HG02840 (cell line): ENCODE results near the gene RASGRF2.
"Not testable (repeated sequence)": the region's sequence is repeated elsewhere in the genome, so short reads cannot be mapped to it uniquely, and the experiment has no call there.

Experiments used
- ATAC-seq: cut with Tn5 transposase; IDR thresholded peaks from one replicate; pipeline ENCODE4 v1.9.1; 2021; ENCODE audit warnings: mild to moderate bottlenecking, moderate library complexity, moderate number of reproducible peaks; ENCODE audit not compliant: unreplicated experiment, low FRiP score

Gene RASGRF2

DNA sequence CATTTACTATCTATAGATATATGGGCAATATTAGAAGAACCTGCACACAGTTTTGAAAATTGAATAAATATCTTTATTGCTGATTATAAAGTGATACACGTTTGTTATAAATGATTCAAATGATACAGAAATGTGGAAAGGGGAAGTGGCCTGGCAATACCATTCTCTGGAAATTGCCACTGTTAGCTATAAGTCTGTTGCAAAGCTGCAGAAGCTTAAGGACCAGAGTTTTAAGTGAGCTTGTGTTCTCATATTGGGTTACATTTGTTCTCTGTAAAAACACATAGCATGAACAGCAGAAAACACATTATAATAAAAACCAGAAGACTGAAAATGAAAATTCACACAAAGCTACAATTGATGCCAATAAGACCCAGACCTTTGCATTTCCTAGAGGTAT, 59.6 kb downstream of the RASGRF2 start:
- no peak for ATAC-seq

DNA sequence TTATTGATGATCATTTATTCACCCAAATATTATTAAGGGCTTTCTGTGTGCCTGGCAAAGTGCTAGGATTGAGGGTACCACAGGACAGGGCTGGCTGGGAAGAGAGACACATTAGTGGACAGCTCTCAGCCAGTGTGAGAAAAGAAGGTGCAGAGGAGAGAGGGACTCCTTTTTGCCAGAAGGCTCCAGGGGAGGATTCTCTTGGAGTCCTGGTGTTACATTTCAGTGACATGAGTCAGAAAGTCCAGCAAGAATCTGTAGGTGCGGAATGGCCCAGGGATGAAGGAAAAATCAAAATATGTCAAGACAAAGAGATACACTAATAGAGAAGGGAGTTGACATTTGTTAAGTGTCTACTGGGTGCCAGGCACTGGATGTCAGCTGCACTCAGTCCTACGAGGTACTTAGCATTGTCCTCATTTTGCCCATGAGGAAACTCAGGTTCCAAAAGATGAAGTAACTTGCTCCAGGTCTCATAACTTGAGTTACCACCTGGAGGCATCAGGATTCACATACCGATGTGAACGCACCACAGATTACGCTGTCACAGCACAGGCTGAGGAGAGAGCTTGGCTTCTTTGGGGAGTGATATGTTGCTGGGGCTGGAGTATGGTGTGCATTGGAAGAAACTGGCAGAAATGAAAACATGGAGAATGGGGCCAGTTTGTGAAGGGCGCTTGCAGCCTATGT, 60.5 kb downstream of the RASGRF2 start:
- no peak for ATAC-seq

DNA sequence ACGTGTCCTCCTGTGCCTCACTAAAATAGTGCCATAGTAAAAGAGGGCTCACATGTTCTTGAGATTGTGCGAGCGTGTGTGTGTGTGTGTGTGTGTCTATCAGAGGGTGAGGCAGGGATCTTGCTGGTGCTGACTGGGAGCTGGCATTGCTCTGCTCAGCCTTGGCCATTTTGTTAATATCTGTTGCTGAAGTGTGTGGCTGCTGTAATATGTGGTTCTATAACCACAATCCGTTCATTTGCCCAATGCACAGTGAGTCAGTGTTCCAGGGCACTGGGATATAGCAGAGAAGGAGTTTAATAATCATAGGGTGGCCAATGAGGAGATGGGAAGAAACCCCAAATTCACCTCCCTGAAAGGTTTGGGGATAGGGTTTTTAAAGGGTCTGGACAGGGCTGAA, 61.3 kb downstream of the RASGRF2 start:
- ATAC-seq, result no peak

DNA sequence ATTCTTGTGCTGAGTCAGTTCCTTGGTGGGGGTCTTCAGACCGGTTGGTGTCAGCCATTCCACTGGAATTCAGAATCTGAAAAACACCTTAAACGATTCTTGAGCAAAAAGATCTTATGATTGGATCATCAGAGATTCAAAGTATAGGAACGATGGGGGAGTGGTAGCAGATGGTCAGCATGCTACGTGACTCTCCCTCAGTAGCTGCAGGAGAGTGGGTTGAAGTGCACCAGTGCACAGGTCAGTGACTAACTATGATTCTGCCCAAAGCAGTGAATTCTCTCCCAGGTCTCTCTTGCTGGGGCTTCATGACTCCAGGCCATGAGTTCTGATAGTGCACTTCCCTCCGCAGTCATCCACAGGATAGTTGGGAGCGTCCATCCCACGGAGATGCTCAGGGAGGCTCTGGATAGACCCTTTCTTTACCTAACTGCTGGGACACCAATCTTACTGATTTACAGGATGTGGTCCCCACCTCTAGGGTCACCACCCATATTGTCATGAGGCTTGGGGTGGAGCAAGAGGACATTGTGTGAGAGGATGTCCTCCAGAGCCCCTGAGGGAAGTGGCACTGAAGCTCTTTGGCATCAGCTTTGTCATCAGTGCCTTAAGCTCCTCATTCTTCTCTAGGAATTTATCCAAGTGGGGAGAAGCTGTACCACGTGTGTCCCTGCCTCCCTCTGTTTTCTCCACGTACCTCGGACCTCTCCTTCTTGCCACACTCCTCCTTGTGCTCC, 62.0 kb downstream of the RASGRF2 start:
- ATAC-seq, result no peak

DNA sequence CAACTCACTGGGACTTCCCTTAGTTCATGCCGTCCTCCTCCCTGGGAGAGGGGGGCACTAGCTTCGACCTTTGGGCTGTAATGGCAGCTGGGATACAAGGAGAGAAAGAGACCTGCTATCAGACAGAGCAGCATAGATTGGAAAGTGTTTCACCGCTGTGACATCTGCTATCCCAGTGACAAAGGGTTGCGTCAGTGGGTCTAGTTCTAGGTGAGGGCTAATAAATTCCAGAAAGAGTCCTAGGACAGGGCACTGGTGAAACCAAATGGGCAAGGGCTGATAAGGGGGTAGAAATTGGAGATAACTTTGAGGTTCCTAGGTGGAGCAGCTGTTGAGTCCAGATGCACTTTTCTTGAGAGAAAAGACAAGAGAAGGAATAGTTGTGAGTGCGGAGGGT, 62.5 kb downstream of the RASGRF2 start:
- no peak for ATAC-seq

DNA sequence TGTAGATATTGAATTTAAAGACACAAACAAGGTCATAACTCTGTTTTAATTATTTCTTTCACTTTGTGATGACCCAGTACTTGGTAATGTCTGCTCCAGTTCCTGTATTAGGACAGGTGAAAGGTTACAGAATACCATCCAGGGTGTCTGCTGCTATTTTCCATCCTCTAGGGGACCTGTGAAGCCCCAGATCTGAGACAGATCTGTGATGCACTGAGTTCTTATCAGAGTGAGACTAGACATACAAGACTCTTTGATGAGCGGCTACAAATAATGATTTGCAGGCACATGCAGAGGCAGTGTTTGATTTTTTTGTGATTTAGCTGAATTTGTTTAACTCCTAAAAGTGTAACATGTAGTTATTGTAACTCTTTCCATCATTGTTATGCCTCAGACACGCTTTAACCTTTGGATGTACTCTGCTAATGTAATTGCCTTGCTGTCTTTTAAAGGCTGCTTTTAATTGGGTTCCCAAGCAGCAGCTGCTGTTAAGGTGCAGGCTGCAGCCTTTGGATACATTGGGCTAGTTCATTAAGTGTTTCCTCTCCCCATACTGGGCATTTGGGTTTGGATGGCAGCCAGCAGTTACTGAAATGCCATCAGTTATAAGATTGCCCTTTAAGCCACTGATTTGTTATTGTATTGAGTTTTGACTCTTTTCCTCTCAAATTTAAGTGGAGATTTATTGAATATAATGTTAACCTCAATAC, 63.3 kb downstream of the RASGRF2 start:
- ATAC-seq, result no peak

DNA sequence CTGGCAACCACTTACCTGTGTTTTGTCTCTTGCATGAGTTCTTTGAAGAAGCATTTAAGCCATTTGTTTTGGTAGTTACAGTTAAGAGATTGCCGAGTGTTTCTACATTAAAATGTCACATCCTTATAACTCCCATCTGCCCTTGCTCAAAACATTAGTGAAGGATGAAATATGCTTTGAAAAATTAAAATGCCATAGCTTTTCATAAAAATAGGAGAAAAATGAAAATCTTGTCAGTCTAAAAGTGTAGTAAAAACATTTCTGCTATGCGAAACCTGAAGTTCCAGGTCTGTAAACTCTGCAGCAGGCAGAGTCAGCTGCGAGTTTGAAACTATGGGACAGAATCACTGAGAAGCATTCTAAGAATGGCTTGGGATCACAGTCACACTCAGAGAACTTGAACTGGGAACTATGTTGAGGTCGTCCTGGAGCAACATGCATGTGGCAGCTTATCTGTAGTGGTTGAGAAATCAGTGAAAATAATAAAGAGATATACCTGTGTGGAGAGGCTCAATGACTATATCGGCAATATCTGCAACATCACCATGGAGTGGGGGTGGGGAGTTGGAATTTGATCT, 67.4 kb downstream of the RASGRF2 start:
- ATAC-seq, result no peak

DNA sequence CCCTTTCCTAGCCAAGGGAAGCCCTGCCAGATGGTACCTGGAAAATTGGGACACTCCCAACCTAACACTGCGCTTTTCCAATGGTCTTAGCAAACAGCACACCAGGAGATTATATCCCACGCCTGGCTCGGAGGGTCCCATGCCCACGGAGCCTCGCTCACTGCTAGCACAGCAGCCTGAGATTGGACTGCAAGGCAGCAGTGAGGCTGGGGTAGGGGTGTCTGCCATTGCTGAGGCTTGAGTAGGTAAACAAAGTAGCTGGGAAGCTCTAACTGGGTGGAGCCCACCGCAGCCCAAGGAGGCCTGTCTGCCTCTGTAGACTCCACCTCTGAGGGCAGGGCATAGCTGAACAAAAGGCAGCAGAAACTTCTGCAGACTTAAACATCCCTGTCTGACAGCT, 68.7 kb downstream of the RASGRF2 start:
- ATAC-seq, result not testable (repeated sequence)

DNA sequence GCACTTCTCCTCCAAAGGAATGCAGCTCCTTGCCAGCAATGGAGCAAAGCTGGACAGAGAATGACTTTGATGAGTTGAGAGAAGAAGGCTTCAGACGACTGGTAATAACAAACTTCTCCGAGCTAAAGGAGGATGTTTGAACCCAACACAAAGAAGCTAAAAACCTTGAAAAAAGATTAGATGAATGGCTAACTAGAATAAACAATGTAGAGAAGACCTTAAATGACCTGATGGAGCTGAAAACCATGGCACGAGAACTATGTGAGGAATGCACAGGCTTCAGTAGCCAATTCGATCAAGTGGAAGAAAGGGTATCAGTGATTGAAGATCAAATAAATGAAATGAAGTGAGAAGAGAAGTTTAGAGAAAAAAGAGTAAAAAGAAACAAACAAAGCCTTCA, 69.6 kb downstream of the RASGRF2 start:
- ATAC-seq, result not testable (repeated sequence)

DNA sequence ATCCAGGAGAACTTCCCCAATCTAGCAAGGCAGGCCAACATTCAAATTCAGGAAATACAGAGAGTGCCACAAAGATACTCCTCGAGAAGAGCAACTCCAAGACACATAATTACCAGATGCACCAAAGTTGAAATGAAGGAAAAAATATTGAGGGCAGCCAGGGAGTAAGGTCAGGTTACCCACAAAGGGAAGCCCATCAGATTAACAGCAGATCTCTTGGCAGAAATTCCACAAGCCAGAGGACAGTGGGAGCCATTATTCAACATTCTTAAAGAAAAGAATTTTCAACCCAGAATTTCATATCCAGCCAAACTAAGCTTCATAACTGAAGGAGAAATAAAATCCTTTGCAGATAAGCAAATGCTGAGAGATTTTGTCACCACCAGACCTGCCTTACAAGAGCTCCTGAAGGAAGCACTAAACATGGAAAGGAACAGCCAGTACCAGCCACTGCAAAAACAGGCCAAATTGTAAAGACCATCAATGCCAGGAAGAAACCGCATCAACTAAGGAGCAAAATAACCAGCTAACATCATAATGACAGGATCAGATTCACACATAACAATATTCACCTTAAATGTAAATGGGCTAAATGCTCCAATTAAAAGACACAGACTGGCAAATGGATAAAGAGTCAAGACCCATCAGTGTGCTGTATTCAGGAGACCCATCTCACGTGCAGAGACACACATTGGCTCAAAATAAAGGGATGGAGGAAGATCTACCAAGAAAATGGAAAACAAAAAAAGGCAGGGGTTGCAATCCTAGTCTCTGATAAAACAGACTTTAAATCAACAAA, 70.3 kb downstream of the RASGRF2 start:
- not testable (repeated sequence) for ATAC-seq

DNA sequence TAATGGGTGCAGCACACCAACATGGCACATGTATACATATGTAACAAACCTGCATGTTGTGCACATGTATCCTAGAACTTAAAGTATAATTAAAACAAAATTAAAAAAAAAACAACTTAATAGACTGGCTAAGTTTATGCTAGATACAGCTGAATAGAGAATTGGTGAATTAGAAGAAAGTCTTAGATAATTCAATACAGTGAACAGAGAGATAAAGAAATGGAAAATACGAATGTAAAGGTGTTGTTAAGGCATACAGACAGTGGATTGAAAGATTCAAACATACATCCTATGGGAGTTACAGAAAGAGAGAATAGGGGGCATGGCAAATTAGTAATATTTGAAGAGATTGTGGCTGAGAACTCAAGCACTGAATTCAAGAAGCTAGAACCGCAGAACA, 75.4 kb downstream of the RASGRF2 start:
- ATAC-seq, result no peak

DNA sequence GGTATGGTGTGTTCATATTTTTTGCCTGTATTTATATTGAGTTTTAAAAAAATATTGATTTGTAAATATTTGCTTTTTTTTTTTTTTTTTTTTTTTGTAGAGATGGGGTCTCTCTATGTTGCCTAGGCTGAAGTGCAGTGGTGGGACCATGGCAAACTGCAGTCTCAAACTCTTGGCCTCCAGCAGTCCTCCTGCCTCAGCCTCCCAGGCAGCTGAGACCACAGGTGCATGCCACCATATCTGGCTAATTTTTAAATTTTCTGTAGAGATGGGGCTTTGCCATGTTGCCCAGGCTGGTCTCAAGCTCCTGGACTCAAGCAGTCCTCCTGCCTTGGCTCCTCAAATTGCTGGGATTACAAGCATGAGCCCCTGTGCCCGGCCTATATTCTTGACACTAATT, 78.3 kb downstream of the RASGRF2 start:
- no peak for ATAC-seq

DNA sequence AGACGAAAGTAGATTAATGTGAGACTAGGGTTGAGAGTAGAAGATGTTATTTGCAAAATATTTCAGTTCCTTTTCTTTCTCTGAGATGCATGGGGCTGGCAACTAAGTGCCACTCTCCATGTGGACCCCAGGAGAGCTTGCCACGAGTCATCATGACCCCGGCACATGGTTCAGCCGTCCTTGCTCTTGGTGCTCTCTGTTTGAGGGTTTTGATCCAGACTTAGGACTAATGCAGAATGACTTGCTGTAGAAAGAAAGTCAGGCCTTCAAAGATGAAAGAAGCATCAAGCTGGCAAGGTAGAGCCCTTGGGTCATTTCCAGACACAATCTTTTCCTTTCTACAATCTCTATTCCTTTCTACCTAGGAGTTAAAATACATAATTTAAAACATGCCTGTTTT, 84.7 kb downstream of the RASGRF2 start:
- no peak for ATAC-seq

DNA sequence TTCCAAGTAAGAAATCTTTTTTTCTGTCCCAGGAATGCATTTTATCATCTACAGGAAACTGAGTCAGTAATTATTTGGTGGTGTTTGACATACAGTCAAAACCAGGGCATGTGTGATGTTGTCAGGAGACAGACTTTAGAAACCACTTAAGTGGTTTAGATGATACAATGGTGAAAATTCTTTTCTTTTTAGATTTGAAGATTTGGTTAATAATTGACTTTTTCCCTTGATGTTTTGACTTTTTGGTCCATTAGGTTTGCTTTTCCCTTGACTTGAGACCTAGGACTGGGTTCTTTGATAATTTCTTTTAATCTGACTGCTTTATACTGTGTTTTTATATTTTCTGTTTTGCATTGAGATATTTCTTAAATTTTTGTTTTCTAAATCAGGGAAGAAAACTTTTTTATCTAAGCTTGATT, 85.2 kb downstream of the RASGRF2 start:
- no peak for ATAC-seq

DNA sequence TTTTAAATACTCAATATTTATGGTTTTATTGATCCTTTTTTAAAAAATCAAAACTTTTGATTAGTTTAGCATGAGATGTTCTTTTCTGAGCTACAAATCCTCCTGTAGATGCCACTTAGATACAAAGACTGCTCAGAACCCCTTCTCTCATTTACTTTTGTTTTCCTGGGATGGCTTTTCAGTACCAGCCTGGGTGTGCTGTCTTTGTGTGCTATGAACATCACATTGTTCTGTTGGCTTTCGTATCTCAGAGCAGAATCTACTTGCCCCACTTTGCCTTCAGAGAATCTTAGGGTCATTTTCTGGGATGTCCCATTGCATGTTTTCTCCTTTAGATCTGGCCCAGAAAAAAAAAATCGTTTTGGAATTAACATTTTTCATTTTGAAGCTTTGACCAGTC, 85.9 kb downstream of the RASGRF2 start:
- ATAC-seq, result no peak

DNA sequence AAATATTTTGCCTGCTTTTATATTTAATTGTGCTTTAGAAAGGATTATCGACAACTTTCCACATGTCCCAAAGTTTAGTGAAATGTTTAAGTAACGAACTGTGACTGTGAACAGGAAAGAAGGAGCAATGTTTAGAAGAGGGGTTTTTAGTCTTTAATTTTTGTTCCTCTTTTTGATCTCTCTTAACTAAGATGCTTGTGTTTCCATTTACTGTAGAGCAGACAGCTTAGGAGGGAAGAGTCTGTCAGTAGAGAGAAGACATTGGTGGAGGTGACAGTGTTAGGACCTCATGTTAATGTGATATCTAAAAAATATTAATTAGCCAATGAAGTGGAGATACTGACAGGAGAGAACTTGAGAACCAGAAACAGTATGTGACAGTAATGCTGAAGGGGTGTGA, 92.2 kb downstream of the RASGRF2 start:
- no peak for ATAC-seq

DNA sequence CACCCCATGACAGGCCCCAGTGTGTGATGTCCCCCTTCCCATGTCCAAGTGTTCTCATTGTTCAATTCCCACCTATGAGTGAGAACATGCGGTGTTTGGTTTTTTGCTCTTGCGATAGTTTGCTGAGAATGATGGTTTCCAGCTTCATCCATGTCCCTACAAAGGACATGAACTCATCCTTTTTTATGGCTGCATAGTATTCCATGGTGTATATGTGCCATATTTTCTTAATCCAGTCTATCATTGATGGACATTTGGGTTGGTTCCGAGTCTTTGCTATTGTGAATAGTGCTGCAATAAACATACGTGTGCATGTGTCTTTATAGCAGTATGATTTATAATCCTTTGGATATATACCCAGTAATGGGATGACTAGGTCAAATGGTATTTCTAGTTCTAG, 93.1 kb downstream of the RASGRF2 start:
- not testable (repeated sequence) for ATAC-seq

DNA sequence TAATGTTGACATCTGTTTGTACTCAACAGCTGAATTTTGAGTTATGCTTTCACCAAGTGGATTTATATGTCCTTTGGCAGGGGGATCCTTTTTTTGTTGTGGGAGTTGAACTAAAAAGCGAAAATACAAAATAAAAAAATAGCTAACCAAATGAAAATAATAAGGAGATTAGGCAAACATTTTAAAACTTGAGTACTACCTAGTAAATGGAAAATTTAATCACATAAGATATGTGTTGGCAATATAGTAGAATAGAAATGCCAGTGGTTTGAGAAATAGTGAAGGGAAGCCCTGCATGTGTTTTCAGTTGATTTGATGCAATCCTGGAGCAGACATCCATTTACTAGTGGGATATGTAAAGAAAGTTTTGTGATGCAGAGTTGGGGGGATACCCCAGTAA, 98.0 kb downstream of the RASGRF2 start:
- no peak for ATAC-seq

DNA sequence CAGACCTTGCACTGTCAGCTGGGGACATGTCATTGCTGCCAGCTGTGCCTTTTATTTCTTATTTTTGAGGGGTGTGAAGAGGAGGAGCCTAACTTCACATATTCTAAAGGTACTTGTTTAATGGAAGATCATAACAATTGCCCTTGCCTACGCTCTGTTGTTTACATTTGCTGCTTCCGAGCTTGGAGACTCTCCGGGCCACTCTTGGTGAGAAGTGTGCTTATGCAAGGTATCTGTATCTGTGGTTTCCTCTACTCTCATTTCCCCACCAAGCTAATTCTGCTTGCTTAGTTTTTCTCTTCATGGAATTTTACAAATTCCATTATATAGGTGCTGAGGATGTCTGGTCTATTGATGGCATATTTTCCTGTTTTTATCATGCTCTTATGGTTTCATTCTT, 105.3 kb downstream of the RASGRF2 start:
- ATAC-seq, result no peak

DNA sequence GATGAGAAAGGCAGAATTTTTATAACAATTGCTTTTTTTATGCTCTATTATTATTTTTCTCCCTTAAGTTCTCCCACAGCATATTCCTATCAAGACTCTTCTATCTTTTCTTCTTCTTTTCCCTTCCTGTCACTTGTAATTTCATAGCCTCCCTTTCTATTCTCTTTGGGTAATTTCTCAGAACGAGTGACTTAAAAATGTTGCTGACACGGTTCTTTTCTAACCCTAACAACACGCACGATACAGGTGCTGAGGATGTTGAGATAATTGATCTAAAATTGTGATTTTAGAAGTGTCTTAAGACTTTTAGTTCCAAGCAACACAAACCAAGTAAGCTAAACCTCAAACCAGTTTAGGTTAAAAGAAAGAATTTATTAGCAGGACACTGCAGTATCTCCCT, 105.9 kb downstream of the RASGRF2 start:
- no peak for ATAC-seq
